LNCaP clone FGC (cell line): ENCODE results near the gene NELL1.

ENCODE experiments used
- DNase-seq: peaks from one replicate; pipeline ENCODE4 v3.0.0-alpha.2; 2011; ENCODE audit warnings: low read depth
- H3K4me3 ChIP-seq: 2 replicates; pipeline ENCODE4 v1.5.1; 2011; ENCODE audit warnings: mild to moderate bottlenecking, low read depth, low read length, control low read depth
- CTCF ChIP-seq: IDR thresholded peaks from 2 replicates; pipeline ENCODE4 v1.5.1; 2012; ENCODE audit warnings: mild to moderate bottlenecking; ENCODE audit not compliant: control insufficient read depth, insufficient read depth; ENCODE audit errors: extremely low read depth

NELL1 gene

GRCh38 chr11:21534288-21534687, 864.9 kb downstream of the NELL1 start:
- TF ChIP-seq CTCF = no peak
- H3K4me3 ChIP-seq = no peak overlapping the region
- no peak for DNase-seq

GRCh38 chr11:21537980-21538379, 868.6 kb downstream of the NELL1 start:
- DNase-seq = no peak
- H3K4me3 ChIP-seq = no peak overlapping the region
- TF ChIP-seq CTCF = no peak

- no peak for DNase-seq
- H3K4me3 ChIP-seq = no peak overlapping the region
- no peak for TF ChIP-seq CTCF
Measured at GRCh38 chr11:21541187-21541751, 871.9 kb downstream of the NELL1 start.

GRCh38 chr11:21543901-21544300, 874.5 kb downstream of the NELL1 start:
- no peak for TF ChIP-seq CTCF

GRCh38 chr11:21545699-21546098, 876.3 kb downstream of the NELL1 start:
- no peak for DNase-seq
- no peak overlapping the region for H3K4me3 ChIP-seq
- no peak for TF ChIP-seq CTCF

More at GRCh38 chr11:21543901-21544300, 874.5 kb downstream of the NELL1 start:
- DNase-seq = no peak
- no peak overlapping the region for H3K4me3 ChIP-seq

- H3K4me3 ChIP-seq = no peak overlapping the region
- DNase-seq = no peak
- no peak for TF ChIP-seq CTCF
Measured at GRCh38 chr11:21546703-21547102, 877.3 kb downstream of the NELL1 start.

GRCh38 chr11:21552911-21553310, 883.5 kb downstream of the NELL1 start:
- DNase-seq = peak; percentile 41
- TF ChIP-seq CTCF = no peak
- H3K4me3 ChIP-seq = no peak overlapping the region
